Testis (tissue), 2 donors: ENCODE data around the gene MCHR2.

ENCODE experiments used
- CTCF ChIP-seq, 3 experiments: fragments of 450-650 bp in 2 of 3; fragments of 200-600 bp in 1 of 3; sonication (generic) in 1 of 3; IDR thresholded peaks; one replicate each; pipeline ENCODE4 v1.5.1; 2016 to 2019; ENCODE audit warnings: antibody characterized with exemption in 3 of 3, mild to moderate bottlenecking in 2 of 3, moderate library complexity in 1 of 3
- POLR2A ChIP-seq: fragments of 450-650 bp; IDR thresholded peaks from one replicate; pipeline ENCODE4 v1.6.1; 2017; ENCODE audit warnings: antibody characterized with exemption, mild to moderate bottlenecking, moderate library complexity

- TF ChIP-seq CTCF (IDR thresholded peaks at IDR 0.05) (no peak), POLR2A (no peak)
Observed at GRCh38 chr6:99871641-99872040, 122.4 kb downstream of the MCHR2 start.
